NB4 (cell line): ENCODE measurements around the gene MTARC1.

Experiments
- DNase-seq: peaks from one replicate; pipeline ENCODE4 v3.0.0; 2010; ENCODE audit warnings: low read depth
- H3K4me3 ChIP-seq: one replicate; pipeline ENCODE4 v1.5.1; 2011; ENCODE audit warnings: mild to moderate bottlenecking, low read depth, low read length, moderate library complexity
- MAX ChIP-seq: IDR thresholded peaks from 2 replicates; pipeline ENCODE4 v1.6.1; 2011; ENCODE audit warnings: low read depth, low read length
- MYC ChIP-seq: IDR thresholded peaks from 2 replicates; pipeline ENCODE4 v1.6.1; 2011; ENCODE audit warnings: low read depth, low read length
- POLR2A ChIP-seq: IDR thresholded peaks from 2 replicates; pipeline ENCODE4 v1.6.1; 2011; ENCODE audit warnings: mild to moderate bottlenecking; ENCODE audit not compliant: insufficient read length; ENCODE audit errors: extremely low read depth
- TF ChIP-seq, protein P1 (sequence below): IDR thresholded peaks from one replicate; pipeline ENCODE4 v1.5.1; 2012; ENCODE audit warnings: low read depth, low read length

MTARC1 gene

DNA sequence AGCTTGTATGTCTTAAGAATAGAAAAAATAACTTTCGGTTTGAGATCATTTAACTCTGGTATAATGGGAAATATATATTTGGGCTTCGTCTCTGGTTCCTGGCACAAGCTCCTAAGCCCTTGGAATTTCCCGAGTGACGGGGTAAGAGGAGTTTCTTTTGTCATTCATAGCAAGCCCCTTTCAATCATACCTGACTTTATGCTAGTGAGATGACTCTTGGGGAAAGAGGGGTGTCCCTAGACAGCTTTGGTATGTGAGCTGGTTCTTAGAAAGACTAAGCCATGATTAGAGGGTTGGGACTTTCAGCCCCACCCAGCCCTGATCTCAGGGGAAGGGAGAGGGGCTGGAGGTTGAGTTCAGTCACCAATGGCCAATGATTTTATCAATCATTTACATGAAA lies 13.9 kb upstream of the MTARC1 start:
- DNase-seq = no peak
- TF ChIP-seq, protein P1, sequence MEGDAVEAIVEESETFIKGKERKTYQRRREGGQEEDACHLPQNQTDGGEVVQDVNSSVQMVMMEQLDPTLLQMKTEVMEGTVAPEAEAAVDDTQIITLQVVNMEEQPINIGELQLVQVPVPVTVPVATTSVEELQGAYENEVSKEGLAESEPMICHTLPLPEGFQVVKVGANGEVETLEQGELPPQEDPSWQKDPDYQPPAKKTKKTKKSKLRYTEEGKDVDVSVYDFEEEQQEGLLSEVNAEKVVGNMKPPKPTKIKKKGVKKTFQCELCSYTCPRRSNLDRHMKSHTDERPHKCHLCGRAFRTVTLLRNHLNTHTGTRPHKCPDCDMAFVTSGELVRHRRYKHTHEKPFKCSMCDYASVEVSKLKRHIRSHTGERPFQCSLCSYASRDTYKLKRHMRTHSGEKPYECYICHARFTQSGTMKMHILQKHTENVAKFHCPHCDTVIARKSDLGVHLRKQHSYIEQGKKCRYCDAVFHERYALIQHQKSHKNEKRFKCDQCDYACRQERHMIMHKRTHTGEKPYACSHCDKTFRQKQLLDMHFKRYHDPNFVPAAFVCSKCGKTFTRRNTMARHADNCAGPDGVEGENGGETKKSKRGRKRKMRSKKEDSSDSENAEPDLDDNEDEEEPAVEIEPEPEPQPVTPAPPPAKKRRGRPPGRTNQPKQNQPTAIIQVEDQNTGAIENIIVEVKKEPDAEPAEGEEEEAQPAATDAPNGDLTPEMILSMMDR = no peak
- TF ChIP-seq MAX (no peak), POLR2A (no peak), MYC (no peak)
- H3K4me3 ChIP-seq = no peak overlapping the region

GRCh38 chr1:220775240-220775853 lies 11.4 kb upstream of the MTARC1 start:
- peak; percentile 51 for DNase-seq

GRCh38 chr1:220776254-220776653 lies 10.5 kb upstream of the MTARC1 start:
- no peak for DNase-seq
- TF ChIP-seq, protein P1 = no peak
- TF ChIP-seq POLR2A (no peak), MYC (no peak)
- no peak overlapping the region for H3K4me3 ChIP-seq

More at GRCh38 chr1:220775240-220775853, 11.4 kb upstream of the MTARC1 start:
- no peak overlapping the region for H3K4me3 ChIP-seq
- TF ChIP-seq MYC = no peak
- TF ChIP-seq, protein P1 = peak; percentile 72

- H3K4me3 ChIP-seq = no peak overlapping the region
- TF ChIP-seq, protein P1 = peak; percentile 61
- TF ChIP-seq MAX = no peak
- peak; percentile 73 for DNase-seq
Measured at GRCh38 chr1:220776720-220777326, 9.9 kb upstream of the MTARC1 start.

DNA sequence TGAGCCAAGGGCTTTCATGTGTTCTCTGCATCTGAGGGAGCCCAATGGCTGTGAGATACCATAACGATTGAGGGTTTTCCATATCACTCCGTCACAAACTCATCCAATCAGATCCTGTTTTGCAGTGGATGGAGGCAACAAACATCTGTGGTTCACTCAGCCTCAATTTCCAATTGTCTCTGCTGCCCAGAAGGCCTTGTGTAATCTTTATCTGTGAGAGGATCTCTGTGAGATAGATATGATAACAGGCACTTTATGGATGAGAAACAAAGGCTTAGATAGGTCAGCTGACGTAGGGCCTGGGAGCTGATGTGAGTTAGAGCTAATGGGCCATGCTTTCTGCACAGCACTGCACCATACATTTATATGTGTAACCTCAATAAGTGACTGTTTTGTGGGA lies 3.3 kb upstream of the MTARC1 start:
- TF ChIP-seq, protein P1 = no peak
- TF ChIP-seq POLR2A (no peak), MAX (no peak), MYC (no peak)
- no peak overlapping the region for H3K4me3 ChIP-seq
- DNase-seq = no peak

GRCh38 chr1:220784751-220785150 lies 2.0 kb upstream of the MTARC1 start:
- no peak overlapping the region for H3K4me3 ChIP-seq
- no peak for DNase-seq
- TF ChIP-seq MAX = no peak
